Fibroblast of pulmonary artery (primary cell): ENCODE measurements around the gene FRMD4A.

Source experiments
- DNase-seq: peaks from one replicate; pipeline ENCODE4 v3.0.0-alpha.2; 2010; ENCODE audit warnings: low read depth
- H3K4me3 ChIP-seq: replicated peaks from 2 replicates; pipeline ENCODE4 v1.5.1; 2011; ENCODE audit warnings: low read depth, mild to moderate bottlenecking, control low read depth, low read length, moderate library complexity
- TF ChIP-seq, protein P1 (sequence below): IDR thresholded peaks from 2 replicates; pipeline ENCODE4 v1.5.1; 2011; ENCODE audit warnings: mild to moderate bottlenecking, control low read depth, low read length, inconsistent platforms; ENCODE audit errors: missing control alignments

Gene FRMD4A

DNA sequence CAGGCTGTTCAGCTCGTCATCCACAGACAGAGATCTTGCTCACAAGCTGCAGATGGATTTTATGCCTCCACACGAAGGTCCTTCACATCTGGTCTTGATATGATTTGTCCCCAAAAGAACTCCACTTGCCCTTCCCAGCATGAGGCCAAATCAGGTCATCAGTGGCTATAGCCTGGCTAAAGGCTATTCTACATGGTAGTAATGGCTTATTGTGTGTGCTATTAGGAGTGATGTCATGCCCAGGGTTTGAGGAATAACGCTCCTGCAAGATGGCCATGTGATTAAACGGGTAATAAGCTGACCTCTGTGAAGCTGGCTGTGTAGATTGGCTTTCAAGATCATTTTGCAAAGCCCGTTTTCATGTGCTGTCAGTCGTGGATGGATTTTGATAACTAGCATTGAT is 313.8 kb downstream of the FRMD4A start:
- no peak overlapping the region for H3K4me3 ChIP-seq
- DNase-seq = no peak
- TF ChIP-seq, protein P1, sequence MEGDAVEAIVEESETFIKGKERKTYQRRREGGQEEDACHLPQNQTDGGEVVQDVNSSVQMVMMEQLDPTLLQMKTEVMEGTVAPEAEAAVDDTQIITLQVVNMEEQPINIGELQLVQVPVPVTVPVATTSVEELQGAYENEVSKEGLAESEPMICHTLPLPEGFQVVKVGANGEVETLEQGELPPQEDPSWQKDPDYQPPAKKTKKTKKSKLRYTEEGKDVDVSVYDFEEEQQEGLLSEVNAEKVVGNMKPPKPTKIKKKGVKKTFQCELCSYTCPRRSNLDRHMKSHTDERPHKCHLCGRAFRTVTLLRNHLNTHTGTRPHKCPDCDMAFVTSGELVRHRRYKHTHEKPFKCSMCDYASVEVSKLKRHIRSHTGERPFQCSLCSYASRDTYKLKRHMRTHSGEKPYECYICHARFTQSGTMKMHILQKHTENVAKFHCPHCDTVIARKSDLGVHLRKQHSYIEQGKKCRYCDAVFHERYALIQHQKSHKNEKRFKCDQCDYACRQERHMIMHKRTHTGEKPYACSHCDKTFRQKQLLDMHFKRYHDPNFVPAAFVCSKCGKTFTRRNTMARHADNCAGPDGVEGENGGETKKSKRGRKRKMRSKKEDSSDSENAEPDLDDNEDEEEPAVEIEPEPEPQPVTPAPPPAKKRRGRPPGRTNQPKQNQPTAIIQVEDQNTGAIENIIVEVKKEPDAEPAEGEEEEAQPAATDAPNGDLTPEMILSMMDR = no peak

DNA sequence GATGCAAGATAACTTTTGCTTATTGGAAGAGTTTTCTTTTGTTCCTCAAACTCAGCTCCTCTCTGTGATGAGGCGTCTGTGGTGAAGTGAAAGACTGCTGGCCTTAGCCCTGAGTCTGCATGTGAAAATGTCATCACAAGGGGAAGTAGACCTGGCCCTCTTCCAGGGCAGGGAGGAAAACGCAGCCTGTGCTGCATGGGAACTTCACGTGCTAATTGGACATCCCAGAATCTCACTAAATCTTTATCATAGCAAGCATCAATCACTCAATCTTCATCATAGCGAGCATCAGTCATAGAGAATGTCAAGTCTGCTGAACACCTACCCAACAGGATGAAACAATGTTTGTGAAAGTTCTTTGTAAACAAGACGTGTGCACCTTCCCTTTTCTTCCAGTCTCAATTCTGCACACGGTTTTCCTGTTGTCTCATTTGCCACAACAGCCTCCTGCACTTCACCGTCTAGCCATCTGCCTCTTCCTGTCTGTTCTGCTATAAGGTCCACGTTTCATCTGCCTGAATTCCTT is 314.6 kb downstream of the FRMD4A start:
- TF ChIP-seq, protein P1 = no peak
- peak; percentile 69 for DNase-seq
- H3K4me3 ChIP-seq = no peak overlapping the region

DNA sequence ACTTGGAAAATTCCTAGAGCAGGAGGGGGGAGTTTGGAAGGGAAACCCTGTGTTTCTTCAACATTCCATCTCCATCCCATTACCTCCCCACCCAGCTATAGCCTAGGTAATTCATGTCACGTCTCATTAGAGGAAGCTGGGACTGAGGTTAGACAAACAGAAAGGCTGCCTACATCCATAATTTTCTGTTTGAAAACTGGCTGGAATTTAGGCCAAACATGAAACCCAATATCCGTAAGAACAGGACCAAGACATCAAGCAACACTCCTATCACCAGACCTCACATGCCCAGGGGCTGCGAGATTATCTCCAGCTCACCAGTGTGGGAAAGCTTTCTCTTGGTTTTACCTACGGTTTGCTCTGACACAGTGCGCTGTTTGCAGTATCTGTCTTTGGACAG is 316.3 kb downstream of the FRMD4A start:
- H3K4me3 ChIP-seq = no peak overlapping the region
- no peak for DNase-seq
- TF ChIP-seq, protein P1 = no peak

DNA sequence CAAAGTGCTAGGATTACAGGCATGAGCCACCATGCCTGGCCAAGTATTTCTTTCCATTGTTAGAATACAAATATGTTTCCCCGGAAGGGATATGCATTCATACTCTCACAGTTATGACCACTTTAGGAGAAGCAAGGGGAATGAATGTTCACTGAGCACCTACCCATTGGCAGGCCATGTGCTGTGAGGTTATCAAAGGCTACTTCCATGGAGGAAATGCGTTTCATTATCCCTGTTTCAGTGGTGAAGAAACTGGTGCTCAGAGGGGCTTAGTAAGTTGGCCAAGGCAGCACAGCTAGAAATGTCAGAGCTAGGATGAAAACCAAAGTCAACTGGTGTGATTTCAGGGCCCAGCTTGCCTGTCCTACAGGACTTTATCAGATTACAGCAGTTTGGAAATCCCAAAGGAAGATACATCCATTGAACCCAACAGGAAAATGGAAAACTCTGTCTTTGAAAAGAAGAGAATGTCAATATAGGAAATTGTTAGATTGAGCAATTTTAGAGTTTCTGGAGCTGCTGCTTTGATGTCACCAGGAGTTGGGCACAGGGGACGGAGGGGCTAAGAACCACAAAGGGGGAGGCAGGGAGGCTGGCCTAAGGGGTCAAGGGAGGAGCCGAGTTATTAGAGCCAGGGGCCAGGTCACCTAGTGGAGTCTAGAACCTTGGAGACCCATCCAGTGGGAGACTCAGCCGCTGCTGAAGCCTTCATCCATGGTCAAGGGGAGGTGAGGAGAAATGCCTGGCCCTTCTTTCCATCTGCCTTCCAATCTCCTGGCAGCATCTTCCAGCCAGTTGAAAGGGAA is 319.8 kb downstream of the FRMD4A start:
- DNase-seq = no peak
- TF ChIP-seq, protein P1 = no peak
- no peak overlapping the region for H3K4me3 ChIP-seq

DNA sequence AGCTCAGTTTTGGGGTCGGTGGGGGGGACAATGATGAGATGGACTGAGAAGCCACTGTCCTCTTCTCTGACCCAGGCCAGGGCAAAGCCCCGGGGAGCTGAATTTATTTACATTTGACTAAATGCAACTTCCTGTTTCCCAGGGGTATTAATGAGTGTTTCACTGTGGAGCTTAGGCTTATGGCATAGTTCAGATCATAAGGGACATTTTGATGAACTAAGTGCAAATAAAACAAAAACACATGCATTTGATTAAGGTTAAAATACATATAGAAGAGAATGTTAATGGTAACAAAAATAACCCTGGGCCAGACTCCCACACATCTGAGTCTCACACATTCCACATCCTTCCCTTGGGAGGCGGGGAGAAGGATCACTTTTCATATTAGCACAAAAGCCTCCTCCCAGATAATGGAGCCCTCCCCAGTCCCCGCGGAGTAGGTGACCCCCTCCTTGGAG is 320.6 kb downstream of the FRMD4A start:
- peak; percentile 73 for DNase-seq
- H3K4me3 ChIP-seq = peak overlapping the region; percentile 61
- TF ChIP-seq, protein P1 = no peak

DNA sequence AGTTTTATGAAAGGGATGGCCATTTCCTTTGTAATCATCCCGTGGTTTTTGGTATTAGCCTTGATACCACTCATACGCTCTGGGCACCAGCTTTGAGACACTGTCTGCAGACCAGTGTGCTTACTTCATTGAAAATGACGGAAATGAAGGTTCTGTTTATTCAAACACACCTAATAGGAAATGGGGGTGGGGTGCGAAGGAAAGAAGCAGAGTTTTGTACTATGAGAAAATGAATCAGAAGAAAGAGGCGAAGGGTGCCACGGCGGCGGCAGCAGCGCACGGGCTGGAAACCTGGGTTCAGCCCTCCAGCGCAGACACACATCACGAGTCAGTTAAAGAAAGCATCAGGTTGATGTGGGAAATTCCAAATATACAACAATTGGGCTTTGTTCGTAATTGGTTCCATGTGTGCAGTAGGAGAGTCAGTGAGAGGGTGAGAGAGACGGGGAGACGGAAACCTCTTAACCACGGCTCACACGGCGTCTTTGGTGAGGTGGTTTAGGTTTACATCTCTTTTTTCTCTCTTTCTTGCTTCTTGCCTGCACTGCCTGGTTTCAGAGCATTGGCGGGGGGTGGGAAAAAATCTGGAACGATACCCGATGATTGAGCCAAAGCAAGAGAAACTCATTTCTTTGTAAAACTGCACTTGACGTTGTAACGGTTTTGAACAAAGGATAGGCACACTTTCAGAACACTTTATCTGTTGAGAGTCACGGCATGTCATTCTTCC is 321.2 kb downstream of the FRMD4A start:
- TF ChIP-seq, protein P1 = no peak
- peak overlapping the region; percentile 61 for H3K4me3 ChIP-seq
- DNase-seq = peak; percentile 65
